ENCODE data around the gene UBL7.

- TF ChIP-seq CTCF (conservative IDR thresholded peaks at IDR 0.05; ENCODE audit: low read length) (no peak), EZH2phosphoT487 (IDR thresholded peaks at IDR 0.05; ENCODE audit: borderline replicate concordance, low read depth, low read length) (no peak)
Measured at GRCh38 chr15:74426404-74427281, 34.3 kb downstream of the UBL7 start.
